Cardiac muscle cell (in vitro differentiated cells and primary cell): ENCODE data around the gene DAPK1. TPM values are rescaled to one million over a fixed set of nuclear protein-coding genes. Genes with fewer than 3 reads are reported as not detected.

ENCODE experiments used
- DNase-seq, 2 donors: peaks; one replicate each; pipeline versions ENCODE4 v3.0.0 to v3.0.0-alpha.2; 2010 to 2017; ENCODE audit warnings: low read depth in 1 of 2, low spot score in 1 of 2
- H3K27ac ChIP-seq: fragments of 200-600 bp; sonication (generic); 2 replicates; pipeline ENCODE4 v1.5.1; 2016
- H3K27me3 ChIP-seq: fragments of 200-600 bp; sonication (generic); 2 replicates; pipeline ENCODE4 v1.6.0; 2016; ENCODE audit warnings: control low read depth
- H3K36me3 ChIP-seq: fragments of 200-600 bp; sonication (generic); 2 replicates; pipeline ENCODE4 v1.5.1; 2016; ENCODE audit warnings: control low read depth
- H3K4me1 ChIP-seq: fragments of 200-600 bp; sonication (generic); 2 replicates; pipeline ENCODE4 v1.8.1; 2017; ENCODE audit warnings: low read depth, mild to moderate bottlenecking, mixed run types
- H3K4me3 ChIP-seq: fragments of 200-600 bp; sonication (generic); 2 replicates; pipeline ENCODE4 v1.5.1; 2016; ENCODE audit warnings: mild to moderate bottlenecking
- H3K9me3 ChIP-seq: fragments of 200-600 bp; sonication (generic); 2 replicates; pipeline ENCODE4 v1.5.1; 2017; ENCODE audit warnings: low read depth, mild to moderate bottlenecking, control low read depth
- CTCF ChIP-seq: IDR thresholded peaks from 2 replicates; pipeline ENCODE4 v1.5.1; 2012; ENCODE audit warnings: low read depth, mild to moderate bottlenecking, low read length
- polyA plus RNA-seq: library from polyadenylated mRNA; unstranded; fragments of >200 nt; fragmentation: Nextera tagmentation; extraction: Ambion mirVana; gene quantifications from 2 replicates; pipeline ENCODE4 v1.2.1, GENCODE V29; 2016
- total RNA-seq: library from RNA; depleted of rRNA; stranded (reverse); fragments of >200 nt; gene quantifications from 2 replicates; pipeline ENCODE4 v1.2.3, GENCODE V29; 2016

Gene DAPK1
- total and polyA plus RNA-seq, 2 experiments from 2014 or later = 21.0 to 39.6 TPM

- peak in 1 of 2 donors; percentile 83 for DNase-seq
- Histone ChIP-seq H3K27ac (peak overlapping the region; percentile 20), H3K9me3 (no peaks in the 10 kb centered on the region), H3K4me1 (peaks cover 19% of the 10 kb centered on the region), H3K27me3 (no peaks in the 10 kb centered on the region), H3K4me3 (no peak overlapping the region), H3K36me3 (no peaks in the 10 kb centered on the region)
- TF ChIP-seq CTCF = no peak
Measured at GRCh38 chr9:87581513-87581912, 83.8 kb downstream of the DAPK1 start.

- TF ChIP-seq CTCF = no peak
Measured at GRCh38 chr9:87581949-87582637, 84.4 kb downstream of the DAPK1 start.

GRCh38 chr9:87584326-87584725 lies 86.7 kb downstream of the DAPK1 start:
- Histone ChIP-seq H3K4me3 (no peak overlapping the region), H3K27ac (no peak overlapping the region), H3K9me3 (no peaks in the 10 kb centered on the region), H3K36me3 (no peaks in the 10 kb centered on the region), H3K4me1 (peaks cover 11% of the 10 kb centered on the region), H3K27me3 (no peaks in the 10 kb centered on the region)
- no peak for DNase-seq
- no peak for TF ChIP-seq CTCF

More at GRCh38 chr9:87581949-87582637, 84.4 kb downstream of the DAPK1 start:
- Histone ChIP-seq H3K36me3 (no peaks in the 10 kb centered on the region), H3K27ac (peak overlapping the region; percentile 20), H3K9me3 (no peaks in the 10 kb centered on the region), H3K27me3 (no peaks in the 10 kb centered on the region), H3K4me1 (peaks cover 19% of the 10 kb centered on the region), H3K4me3 (no peak overlapping the region)
- DNase-seq = no peak

GRCh38 chr9:87585123-87585855 lies 87.6 kb downstream of the DAPK1 start:
- Histone ChIP-seq H3K4me1 (peaks cover 11% of the 10 kb centered on the region), H3K27me3 (no peaks in the 10 kb centered on the region), H3K4me3 (no peak overlapping the region), H3K9me3 (no peaks in the 10 kb centered on the region), H3K36me3 (no peaks in the 10 kb centered on the region), H3K27ac (no peak overlapping the region)
- no peak for DNase-seq
- TF ChIP-seq CTCF = no peak

- H3K27me3 ChIP-seq = no peaks in the 10 kb centered on the region
- no peaks in the 10 kb centered on the region for H3K9me3 ChIP-seq
- no peak overlapping the region for H3K27ac ChIP-seq
- TF ChIP-seq CTCF = no peak
- DNase-seq = no peak
- no peak overlapping the region for H3K4me3 ChIP-seq
- H3K36me3 ChIP-seq = no peaks in the 10 kb centered on the region
- peaks cover 4% of the 10 kb centered on the region for H3K4me1 ChIP-seq
Measured at GRCh38 chr9:87586731-87587355, 89.2 kb downstream of the DAPK1 start.
